ENCODE data around the gene ATP6V1A.
A peak's percentile ranks its signal among the peaks of the same experiment; 100 is the strongest.
"Not testable (repeated sequence)": the region's sequence is repeated elsewhere in the genome, so short reads cannot be mapped to it uniquely, and the experiment has no call there.

ATP6V1A gene

DNA sequence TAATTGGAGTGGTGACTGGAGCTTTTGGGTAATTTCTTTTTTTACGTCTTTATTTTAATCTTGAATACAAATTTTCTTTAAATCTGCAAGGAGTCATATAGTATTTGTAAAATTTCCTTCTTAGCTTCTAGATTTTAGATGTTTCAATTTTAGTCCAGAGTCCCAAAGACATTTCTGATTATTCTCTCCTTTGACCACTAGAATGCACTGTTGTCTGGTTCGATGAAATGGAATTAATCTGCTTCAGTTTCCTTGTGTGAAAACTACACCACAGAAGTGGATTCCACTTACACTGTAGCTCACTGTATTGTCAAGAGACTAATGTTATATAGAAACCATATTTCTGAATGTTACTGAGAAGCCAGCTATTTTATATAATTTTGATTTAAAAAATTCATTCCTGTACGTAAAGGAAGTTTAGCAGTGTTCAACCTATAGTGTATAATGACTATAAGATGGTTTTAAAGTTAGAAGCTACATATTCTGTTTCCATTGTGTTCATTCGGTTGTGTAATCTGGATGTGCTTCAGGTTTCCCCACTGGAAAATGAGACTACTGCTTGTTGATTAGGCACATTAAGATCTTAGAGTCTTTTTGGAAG, 97.9 kb downstream of the ATP6V1A start:
- no peak for TF ChIP-seq SNAI2 (CRISPR knock-in tag; IDR thresholded peaks at IDR 0.05)
- ATAC-seq = peak; percentile 70

DNA sequence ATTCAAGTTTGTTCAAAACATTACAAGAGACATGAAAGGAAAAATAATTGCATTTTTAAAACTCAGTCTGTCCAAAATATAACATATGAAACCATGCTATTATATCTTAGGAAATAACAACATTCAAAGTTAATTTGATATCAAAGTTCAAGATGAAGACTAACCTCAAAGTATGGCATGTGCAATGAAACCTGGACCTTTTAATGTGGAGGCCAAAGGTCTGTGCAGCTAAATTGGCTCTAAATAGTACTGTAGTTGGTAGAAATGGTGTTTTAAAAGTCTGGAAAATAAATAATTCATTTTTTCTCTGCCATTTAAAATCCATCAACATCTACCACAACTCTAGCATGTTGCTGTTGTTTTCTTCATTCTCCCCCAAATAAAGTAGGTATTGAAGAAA, 100.4 kb downstream of the ATP6V1A start:
- no peak for ATAC-seq
- TF ChIP-seq ZNF8 (CRISPR knock-in tag; IDR thresholded peaks at IDR 0.05) (no peak), PATZ1 (CRISPR knock-in tag; IDR thresholded peaks at IDR 0.05; ENCODE audit: borderline replicate concordance) (no peak), GLIS3 (CRISPR knock-in tag; IDR thresholded peaks at IDR 0.05) (no peak), ARNTL (CRISPR knock-in tag; IDR thresholded peaks at IDR 0.05; ENCODE audit: borderline replicate concordance, low read depth) (no peak), RARB (CRISPR knock-in tag; IDR thresholded peaks at IDR 0.05) (no peak), ZFP3 (CRISPR knock-in tag; IDR thresholded peaks at IDR 0.05) (no peak), TCF4 (CRISPR knock-in tag; IDR thresholded peaks at IDR 0.05; ENCODE audit: borderline replicate concordance) (no peak), ZNF70 (CRISPR knock-in tag; IDR thresholded peaks at IDR 0.05) (no peak), ZC3H10 (CRISPR knock-in tag; IDR thresholded peaks at IDR 0.05) (no peak), CSRNP3 (CRISPR knock-in tag; IDR thresholded peaks at IDR 0.05) (no peak), PPARA (CRISPR knock-in tag; IDR thresholded peaks at IDR 0.05; ENCODE audit: borderline replicate concordance) (no peak), ZNF565 (CRISPR knock-in tag; conservative IDR thresholded peaks at IDR 0.05; ENCODE audit: low read depth) (no peak)
- TF ChIP-seq, protein P1, sequence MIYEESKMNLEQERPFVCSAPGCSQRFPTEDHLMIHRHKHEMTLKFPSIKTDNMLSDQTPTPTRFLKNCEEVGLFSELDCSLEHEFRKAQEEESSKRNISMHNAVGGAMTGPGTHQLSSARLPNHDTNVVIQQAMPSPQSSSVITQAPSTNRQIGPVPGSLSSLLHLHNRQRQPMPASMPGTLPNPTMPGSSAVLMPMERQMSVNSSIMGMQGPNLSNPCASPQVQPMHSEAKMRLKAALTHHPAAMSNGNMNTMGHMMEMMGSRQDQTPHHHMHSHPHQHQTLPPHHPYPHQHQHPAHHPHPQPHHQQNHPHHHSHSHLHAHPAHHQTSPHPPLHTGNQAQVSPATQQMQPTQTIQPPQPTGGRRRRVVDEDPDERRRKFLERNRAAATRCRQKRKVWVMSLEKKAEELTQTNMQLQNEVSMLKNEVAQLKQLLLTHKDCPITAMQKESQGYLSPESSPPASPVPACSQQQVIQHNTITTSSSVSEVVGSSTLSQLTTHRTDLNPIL (CRISPR knock-in tag; IDR thresholded peaks at IDR 0.05; ENCODE audit: low read depth) = no peak

DNA sequence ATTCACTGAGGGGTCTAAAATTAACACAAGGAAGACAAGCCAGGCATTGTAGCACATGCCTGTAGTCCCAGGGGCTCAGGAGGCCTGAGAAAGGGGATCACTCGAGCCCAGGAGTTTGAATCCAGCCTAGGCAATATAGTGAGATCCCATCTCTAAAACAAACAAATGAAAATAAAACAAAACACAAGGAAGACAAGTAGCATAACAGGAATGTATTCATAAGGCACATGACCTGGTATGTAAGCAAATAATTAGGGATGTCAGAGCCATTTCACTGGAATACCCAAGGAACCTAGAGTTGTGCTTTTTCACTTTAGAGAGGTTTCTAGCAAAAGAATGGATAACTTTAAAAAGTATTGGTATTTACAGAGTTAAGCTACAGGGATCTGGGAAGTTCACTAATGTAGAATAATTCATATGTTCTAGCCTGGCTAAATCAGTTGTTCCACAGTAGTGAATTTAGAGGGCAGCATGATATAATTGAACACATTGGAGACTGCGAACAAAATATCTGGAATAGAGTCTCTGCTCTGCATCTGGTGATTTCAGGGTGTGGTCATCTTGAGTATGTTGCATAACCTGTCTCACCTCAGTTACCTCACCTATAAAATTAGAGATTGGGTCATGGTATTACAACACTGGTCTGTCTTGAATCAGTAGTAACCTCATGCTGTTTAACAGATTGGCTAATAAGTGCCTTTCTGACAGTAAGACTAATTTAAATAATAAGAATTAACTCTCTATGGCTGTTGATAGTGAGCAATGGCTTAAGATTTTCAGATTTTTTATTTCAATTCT, 101.0 kb downstream of the ATP6V1A start:
- TF ChIP-seq PATZ1 (CRISPR knock-in tag; IDR thresholded peaks at IDR 0.05; ENCODE audit: borderline replicate concordance) (no peak), RARB (CRISPR knock-in tag; IDR thresholded peaks at IDR 0.05) (no peak), SNAI2 (CRISPR knock-in tag; IDR thresholded peaks at IDR 0.05) (no peak), TCF4 (CRISPR knock-in tag; IDR thresholded peaks at IDR 0.05; ENCODE audit: borderline replicate concordance) (no peak), TOX (CRISPR knock-in tag; IDR thresholded peaks at IDR 0.05; ENCODE audit: borderline replicate concordance) (no peak), ESRRG (CRISPR knock-in tag; IDR thresholded peaks at IDR 0.05) (no peak)
- ATAC-seq = no peak

- ATAC-seq = not testable (repeated sequence)
Observed at GRCh38 chr3:113849071-113849470, 102.2 kb downstream of the ATP6V1A start.

- not testable (repeated sequence) for ATAC-seq
Observed at GRCh38 chr3:113849841-113850240, 103.0 kb downstream of the ATP6V1A start.

GRCh38 chr3:113850391-113850790, 103.6 kb downstream of the ATP6V1A start:
- not testable (repeated sequence) for ATAC-seq

Data from SK-N-SH treated with all-trans-retinoic acid at 6 μM for 48 hours (cell line).